ENCODE measurements around the gene TARS1. TPM values are rescaled to one million over a fixed set of nuclear protein-coding genes. Genes with fewer than 3 reads are reported as not detected.

Gene TARS1
- total and polyA plus RNA-seq, 10 of the 15 experiments (the other 5 are each of a cell fraction or from before 2014, with no cell fraction given), result 163 to 350 (median 228) TPM

DNA sequence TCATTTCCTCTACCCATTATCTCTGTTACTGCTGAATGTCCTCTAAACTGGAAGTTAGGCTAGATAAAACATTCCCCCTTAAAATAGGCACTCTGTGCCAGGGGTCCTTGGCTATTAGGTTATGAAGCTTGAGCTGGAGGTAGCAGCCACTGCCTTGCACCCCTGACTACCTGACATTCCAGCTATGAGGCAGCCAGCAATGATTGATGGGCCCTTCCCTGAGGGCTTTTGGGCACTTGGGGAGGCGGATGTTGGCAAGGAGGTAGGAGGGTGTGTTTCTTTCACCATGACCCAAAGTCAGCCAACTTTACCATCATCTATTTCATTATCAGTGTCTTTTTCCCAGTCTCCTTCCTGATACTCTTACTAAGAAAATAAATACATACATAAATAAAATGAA is 17.1 kb downstream of the TARS1 start:
- H3K4me1 ChIP-seq (ENCODE audit: control insufficient read depth, insufficient read depth, low read length), result no peaks in the 10 kb centered on the region
- ChIA-PET SMC1A (ENCODE audit: uncharacterized antibody, unreplicated experiment) (interaction anchor here (1.4 to 2.1 kb wide), 3 partner anchors 12 to 512 kb away, joined by 3 to 7 read pairs (median 6); no protein-coding TSS in a partner anchor), CTCF (interaction anchor here (0.6 to 1.8 kb wide), 3 partner anchors 12 to 512 kb away, joined by 3 to 5 read pairs (median 5); no protein-coding TSS in a partner anchor), POLR2A (interaction anchor here (0.8 kb wide), 1 partner anchor 11 kb away, joined by 3 read pairs; no protein-coding TSS in a partner anchor), RAD21 (ENCODE audit: unreplicated experiment) (no interaction called here)
- H3K27ac ChIP-seq (ENCODE audit: control insufficient read depth, insufficient read depth), result no peak overlapping the region
- no TSS peak for BruUV-seq (replicated peaks)
- no peak overlapping the region for H3K4me2 ChIP-seq (ENCODE audit: control insufficient read depth, insufficient read depth)
- in situ Hi-C loops (cut with MboI) (no loop called here), intact Hi-C loops (cut with micrococcal nuclease; ENCODE audit: unreplicated experiment) (no loop called here)
- H3K79me2 ChIP-seq (ENCODE audit: control insufficient read depth, insufficient read depth, low read length), result no peaks in the 10 kb centered on the region; the same call in 1 of the 2 replicates
- FAIRE-seq, result no peak
- 100% methylated on average over 1 of the region's 1 CpG for WGBS (ENCODE audit: insufficient coverage, insufficient replicate concordance, low lambda C conversion rate, missing lambda C conversion rate)
- TF ChIP-seq NRF1 (conservative IDR thresholded peaks at IDR 0.05; ENCODE audit: low read depth, low read length), result no peak
- no peak for TF ChIP-seq HCFC1 (IDR thresholded peaks at IDR 0.05; ENCODE audit: low read length)
- TF ChIP-seq RFX5 (IDR thresholded peaks at IDR 0.05; ENCODE audit: low read depth, low read length), result no peak
- no peak for TF ChIP-seq ESRRA (IDR thresholded peaks at IDR 0.05; ENCODE audit: low read length)
- TF ChIP-seq ZNF687 (IDR thresholded peaks at IDR 0.05), result no peak
- no peak for TF ChIP-seq HDAC6 (IDR thresholded peaks at IDR 0.05; ENCODE audit: unreplicated experiment)
- no peak for TF ChIP-seq RELA (IDR thresholded peaks at IDR 0.05; ENCODE audit: borderline replicate concordance, partially characterized antibody)
- no peak for TF ChIP-seq WRNIP1 (IDR thresholded peaks at IDR 0.05; ENCODE audit: borderline replicate concordance, low read depth, low read length)
- TF ChIP-seq SIX5 (IDR thresholded peaks at IDR 0.05; ENCODE audit: low read depth, low read length, severe bottlenecking), result no peak
- TF ChIP-seq SMAD1 (IDR thresholded peaks at IDR 0.05; ENCODE audit: low read depth, partially characterized antibody), result no peak
- no peak for TF ChIP-seq KAT2A (conservative IDR thresholded peaks at IDR 0.05; ENCODE audit: control insufficient read depth, low read depth, low read length)
- TF ChIP-seq SIN3A (IDR thresholded peaks at IDR 0.05; ENCODE audit: low read depth, low read length), result no peak
- no peak overlapping the region for H2AFZ ChIP-seq (ENCODE audit: control insufficient read depth, low read depth, low read length)
- H3K36me3 ChIP-seq (ENCODE audit: control insufficient read depth in 2 of 2, insufficient read depth in 2 of 2, low read length in 1 of 2), result peaks cover 18 to 70% of the 10 kb centered on the region in 2 experiments
- ATAC-seq, result no peak
- H3K9me3 ChIP-seq (replicated peaks; ENCODE audit: control insufficient read depth, insufficient read depth, low read length), result no peaks in the 10 kb centered on the region
- H4K20me1 ChIP-seq (ENCODE audit: control insufficient read depth, insufficient read depth), result no peaks in the 10 kb centered on the region
- DNase-seq (ENCODE audit: low read depth, low spot score), result no peak
- no peak overlapping the region for H3K9ac ChIP-seq (ENCODE audit: control insufficient read depth, insufficient read depth, low read length)
- no peaks in the 10 kb centered on the region for H3K27me3 ChIP-seq (replicated peaks in 1 of 2; ENCODE audit: control insufficient read depth in 2 of 2, insufficient read depth in 2 of 2, low read length in 1 of 2)
- no peak overlapping the region for H3K4me3 ChIP-seq
